GM21515 (cell line): ENCODE measurements around the gene TSR3.

ENCODE experiments used
- ATAC-seq: cut with Tn5 transposase; IDR thresholded peaks from one replicate; pipeline ENCODE4 v1.9.1; 2021; ENCODE audit not compliant: unreplicated experiment

Gene TSR3

DNA sequence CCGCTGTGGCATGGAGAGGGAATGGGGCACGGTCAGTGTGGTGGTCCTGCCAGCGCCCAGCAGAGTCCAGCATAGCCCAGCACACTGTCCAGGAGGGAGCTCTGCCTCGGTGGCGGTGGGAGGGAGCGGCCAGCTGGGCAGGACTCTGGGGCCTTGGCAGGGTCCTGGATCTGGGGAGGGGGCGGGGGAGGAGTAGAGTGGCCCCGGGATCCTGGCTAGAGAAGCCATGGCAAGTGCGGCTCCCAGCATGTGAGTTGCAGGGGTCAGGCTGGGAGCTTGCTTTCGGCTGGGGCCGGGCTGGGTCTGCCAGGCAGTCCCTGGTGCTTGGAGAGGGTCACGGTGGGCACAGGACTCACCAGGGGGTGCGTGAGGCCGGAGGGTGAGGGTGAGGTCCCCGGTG is 3.9 kb upstream of the TSR3 start:
- no peak for ATAC-seq

DNA sequence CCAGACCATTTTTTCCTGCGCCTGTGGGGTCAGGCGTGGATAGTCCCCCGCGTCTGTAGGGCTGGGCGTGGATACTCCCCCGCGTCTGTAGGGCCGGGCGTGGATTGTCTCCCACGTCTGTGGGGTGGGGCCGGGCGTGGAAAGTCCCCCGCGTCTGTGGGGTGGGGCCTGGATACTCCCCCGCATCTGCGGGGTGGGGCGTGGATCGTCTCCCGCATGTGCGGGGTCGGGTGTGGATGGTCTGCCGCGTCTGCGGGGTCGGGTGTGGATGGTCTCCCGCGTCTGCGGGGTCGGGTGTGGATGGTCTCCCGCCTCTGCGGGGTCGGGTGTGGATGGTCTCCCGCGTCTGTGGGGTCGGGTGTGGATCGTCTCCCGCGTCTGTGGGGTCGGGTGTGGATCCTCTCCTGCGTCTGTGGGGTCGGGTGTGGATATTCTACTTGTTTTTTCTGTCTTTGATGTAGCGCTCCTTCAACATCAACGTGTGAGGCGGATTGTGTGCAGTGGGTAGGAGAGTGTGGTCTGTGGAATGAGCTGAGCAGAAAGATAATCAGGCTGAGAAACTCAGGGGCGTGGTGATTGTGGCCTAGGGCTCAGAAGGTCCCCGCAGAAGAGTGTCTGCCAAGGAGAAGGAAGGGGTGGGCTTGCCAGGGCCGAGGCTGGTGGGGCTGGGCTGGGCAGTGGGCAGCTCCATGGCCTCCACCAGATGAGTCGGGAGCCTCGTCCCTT is 3.3 kb upstream of the TSR3 start:
- no peak for ATAC-seq

DNA sequence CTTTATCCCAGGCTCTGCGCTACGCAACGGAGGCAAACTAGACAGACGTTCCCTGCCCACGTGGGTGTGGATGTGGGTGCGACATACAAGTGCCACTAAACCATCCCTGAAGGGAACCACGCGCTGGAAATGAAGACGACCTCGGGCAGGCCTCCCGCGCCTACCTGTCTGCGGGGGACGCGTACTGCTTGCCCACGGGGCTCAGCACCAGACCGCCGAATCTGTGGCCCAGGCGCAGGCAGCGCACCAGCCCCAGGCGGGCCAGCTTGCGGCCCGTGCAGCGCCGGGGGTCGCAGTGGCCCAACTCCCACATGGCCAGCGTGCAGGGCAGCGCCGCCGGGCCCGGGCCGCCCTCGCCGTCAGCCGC is 480 bp downstream of the TSR3 start:
- peak; percentile 10 for ATAC-seq

DNA sequence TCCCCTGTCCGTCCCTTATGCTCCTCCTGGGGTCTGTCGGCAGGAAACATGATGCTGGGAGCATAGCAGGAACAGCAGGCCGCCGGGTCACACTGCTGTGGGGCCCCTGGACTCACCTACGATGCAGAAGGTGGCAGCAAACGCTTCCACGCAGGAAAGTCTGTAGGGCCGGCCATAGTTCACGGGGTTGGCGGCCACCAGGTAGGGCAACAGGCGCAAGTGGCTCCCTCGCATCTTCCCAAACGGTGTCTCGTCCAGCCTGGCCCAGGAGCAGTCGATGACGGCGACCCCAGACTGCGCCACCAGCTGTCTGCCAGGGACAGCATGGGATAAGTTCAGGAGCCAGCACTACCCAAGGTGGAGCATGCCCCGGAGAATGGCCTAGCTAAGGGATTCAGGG is 987 bp downstream of the TSR3 start:
- ATAC-seq = no peak

DNA sequence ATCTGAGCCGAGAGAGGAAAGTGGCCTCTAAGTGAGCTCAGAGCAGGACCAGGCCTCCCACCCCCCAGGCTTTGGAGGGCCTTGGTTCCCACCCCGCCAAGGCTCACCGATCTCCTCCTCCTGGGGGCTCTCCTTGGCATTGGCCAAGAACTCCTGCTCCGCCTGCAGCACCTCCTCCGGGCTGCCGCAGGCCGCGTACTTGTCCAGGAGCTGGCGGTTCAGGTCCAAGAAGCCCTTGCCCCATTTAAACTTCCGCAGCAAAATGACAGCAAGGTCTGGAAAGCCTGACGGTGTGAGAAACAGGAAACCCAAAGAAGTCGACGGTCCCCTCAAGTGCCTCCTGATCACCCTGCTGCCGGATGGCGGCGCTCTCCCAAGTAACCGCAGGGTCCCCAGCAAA is 1.7 kb downstream of the TSR3 start:
- ATAC-seq = no peak

DNA sequence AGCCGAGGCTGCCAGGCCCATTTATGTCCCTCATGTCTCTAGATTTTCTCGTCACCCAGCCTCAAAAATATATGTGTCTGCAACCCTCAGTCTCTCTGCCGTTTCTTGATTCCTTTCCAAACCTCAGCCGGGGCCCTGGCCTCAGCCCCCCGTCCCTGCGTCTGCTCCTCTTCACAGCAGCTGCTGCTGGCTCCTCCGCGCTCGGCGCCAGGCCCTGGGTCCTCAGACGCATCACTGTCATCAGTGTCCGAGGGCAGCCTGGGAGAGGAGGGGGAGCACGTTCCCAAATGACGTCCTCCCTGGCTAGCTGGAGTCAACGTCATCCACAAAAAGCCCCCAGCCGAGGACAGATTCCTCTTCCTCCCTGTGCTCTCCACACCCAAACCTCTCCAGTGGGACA is 2.3 kb downstream of the TSR3 start:
- ATAC-seq = no peak

DNA sequence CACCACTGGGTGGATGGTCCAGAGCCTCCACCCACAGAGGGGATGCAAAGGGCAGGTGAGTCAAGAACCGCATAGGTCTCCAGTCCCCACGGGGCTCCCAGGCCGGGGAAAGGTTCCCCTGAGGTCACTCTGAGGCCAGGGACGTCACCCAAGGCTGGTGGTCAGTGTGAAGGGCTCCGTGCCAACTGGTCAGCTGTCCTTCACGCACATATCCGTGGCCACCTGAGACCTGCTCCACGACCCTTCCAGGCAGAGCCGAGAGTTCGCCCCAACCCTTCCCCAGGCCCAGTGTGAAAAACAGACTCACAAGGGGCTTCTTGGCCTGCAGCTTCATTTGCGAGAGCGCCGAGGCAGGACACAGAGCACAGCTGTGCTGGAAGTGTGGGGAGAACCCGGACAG is 2.8 kb downstream of the TSR3 start:
- no peak for ATAC-seq

DNA sequence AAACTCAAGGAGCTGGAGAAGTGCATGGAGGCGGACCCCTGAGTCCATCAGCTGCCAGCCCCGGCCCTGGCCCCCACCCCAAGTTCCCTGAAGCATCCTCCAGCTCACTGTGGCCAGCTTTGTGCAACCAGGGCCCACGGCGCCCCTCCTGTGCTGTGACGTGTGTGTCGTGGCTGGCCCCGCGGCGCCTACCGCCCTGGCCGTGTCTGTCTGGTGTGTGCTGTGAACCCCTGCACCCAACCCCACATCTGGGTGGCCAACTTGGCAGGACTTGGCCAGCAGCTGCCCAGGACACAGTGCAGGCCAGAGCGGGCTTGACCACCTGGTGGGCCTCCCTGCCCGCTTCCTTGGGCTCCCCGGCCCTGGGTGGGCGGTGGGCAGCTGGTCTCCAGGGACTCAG is 3.2 kb downstream of the TSR3 start:
- ATAC-seq = no peak

DNA sequence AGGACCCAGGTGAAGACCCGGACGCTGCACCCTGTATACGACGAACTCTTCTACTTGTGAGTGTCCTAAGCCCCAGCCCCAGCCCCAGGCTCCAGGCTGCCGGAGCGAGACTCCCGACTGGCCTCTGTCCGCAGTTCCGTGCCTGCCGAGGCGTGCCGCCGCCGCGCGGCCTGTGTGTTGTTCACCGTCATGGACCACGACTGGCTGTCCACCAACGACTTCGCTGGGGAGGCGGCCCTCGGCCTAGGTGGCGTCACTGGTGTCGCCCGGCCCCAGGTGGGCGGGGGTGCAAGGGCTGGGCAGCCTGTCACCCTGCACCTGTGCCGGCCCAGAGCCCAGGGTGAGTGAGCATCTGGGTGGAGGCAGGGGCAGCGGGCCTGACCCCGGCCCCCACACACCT is 3.7 kb downstream of the TSR3 start:
- no peak for ATAC-seq

DNA sequence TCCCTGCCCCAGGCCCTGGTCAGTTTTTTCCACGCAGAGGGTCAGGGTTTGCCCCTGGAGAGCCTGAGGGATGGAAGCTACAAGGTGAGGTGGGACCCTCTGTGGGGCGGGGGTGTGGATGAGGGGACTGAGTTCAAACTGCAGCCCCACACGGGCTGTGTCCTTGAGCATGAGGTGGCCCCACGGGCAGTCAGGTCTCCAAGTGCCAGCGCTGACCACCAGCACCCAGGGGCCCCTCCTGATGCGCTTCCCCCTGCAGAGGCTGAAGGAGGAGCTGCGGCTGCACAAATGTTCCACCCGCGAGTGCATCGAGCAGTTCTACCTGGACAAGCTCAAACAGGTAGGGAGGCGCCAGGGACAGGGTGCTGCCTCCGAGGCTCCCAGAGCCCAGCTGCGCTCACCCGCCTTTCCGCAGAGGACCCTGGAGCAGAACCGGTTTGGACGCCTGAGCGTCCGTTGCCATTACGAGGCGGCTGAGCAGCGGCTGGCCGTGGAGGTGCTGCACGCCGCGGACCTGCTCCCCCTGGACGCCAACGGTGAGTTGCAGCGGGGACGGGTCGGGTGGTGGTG is 4.3 kb downstream of the TSR3 start:
- no peak for ATAC-seq

DNA sequence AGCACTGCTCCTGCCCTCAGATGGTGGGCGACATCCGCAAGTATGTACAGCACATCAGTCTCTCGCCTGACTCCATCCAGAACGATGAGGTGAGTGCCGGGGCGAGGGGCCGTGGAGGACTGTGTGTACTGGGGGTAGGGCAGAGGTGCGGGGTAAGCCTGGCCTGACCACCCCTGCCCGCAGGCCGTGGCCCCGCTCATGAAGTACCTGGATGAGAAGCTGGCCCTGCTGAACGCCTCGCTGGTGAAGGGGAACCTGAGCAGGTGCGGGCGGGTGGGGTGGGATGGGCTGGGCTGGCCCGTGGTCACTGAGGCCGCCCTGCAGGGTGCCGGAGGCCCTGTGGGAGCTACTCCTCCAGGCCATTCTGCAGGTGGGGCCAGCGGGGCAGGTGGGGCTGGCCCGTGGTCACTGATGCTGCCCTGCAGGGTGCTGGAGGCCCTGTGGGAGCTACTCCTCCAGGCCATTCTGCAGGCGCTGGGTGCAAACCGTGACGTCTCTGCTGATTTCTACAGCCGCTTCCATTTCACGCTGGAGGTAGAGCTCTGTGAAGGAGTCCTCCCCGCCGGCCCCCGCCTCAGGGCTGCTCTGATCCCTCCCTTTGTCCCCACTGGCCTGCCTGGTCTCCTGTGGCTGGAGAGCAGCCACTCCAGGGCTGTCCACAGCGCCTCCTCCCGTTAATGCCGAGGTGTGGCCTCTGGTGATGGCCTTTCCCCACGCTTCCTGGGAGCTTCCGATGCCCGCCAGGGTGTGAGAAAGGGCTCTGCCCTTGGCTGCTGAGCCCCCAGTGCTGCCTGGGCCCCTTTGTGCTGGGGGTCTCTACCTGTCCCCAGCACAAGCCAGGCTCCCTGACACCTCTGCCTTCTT is 5.0 kb downstream of the TSR3 start:
- no peak for ATAC-seq

DNA sequence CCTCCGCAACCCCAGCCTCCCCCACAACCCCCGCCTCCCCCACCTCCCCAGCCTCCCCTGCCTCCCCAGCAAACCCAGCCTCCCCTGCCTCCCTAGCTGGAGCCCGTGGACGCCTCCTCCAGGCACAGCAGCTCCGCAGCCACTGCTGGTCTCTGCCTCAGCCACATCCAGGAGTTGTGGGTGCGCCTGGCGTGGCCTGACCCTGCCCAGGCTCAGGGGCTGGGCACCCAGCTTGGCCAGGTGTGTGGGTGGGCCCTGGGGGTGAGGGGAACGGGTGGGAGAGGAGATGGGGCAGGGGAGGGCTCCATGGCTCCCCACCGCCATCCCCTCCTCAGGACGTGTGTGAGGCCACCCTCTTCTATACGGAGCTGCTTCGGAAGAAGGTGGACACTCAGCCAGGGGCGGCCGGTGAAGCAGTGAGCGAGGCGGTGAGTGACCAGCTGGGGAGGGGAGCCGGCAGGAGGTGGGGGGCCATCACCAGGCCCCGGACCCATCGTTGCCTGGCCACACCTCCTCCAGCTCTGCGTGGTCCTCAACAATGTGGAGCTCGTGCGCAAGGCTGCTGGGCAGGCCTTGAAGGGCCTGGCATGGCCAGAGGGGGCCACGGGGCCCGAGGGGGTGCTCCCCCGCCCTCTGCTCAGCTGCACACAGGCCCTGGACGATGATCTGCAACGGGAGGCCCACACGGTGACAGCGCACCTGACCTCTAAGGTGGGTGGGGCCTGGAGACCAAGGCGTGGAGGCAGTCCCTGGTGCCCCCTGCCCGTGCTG is 5.8 kb downstream of the TSR3 start:
- ATAC-seq = no peak

DNA sequence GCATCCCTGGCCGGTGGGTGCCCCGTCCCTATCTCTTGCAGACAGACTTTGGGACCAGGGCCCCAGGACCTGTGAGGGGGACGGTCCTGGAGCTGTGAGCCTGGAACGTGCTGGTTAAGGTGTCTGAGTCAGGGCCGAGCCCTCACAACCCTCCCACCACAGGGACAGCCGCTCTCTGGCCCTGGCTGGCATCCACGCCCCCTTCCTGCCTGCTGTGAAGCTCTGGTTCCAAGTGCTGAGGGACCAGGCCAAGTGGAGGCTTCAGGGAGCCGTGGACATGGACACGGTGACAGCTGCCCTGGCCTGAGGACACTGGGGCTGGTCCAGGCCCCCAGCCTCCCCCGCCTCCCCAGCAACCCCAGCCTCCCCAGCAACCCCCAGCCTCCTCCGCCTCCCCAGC is 6.6 kb downstream of the TSR3 start:
- no peak for ATAC-seq

DNA sequence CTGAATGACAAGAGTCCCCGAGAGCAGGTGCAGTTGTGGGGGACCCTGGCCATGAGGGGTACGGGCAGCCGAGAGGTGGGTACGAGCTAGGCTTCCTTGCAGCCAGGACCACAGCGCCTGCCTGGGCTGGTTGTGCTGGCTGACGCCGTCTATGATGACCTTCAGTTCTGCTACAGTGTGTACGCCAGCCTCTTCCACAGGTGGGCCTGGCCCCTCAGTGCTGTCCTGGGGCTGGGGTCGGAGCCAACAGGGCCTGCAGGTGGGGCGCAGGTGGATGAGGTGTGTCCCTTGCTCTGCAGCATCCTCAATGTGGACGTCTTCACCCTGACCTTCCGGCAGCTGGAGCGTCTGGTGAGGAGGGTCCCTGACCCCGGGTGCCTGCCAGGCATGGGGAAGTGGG is 7.2 kb downstream of the TSR3 start:
- no peak for ATAC-seq

DNA sequence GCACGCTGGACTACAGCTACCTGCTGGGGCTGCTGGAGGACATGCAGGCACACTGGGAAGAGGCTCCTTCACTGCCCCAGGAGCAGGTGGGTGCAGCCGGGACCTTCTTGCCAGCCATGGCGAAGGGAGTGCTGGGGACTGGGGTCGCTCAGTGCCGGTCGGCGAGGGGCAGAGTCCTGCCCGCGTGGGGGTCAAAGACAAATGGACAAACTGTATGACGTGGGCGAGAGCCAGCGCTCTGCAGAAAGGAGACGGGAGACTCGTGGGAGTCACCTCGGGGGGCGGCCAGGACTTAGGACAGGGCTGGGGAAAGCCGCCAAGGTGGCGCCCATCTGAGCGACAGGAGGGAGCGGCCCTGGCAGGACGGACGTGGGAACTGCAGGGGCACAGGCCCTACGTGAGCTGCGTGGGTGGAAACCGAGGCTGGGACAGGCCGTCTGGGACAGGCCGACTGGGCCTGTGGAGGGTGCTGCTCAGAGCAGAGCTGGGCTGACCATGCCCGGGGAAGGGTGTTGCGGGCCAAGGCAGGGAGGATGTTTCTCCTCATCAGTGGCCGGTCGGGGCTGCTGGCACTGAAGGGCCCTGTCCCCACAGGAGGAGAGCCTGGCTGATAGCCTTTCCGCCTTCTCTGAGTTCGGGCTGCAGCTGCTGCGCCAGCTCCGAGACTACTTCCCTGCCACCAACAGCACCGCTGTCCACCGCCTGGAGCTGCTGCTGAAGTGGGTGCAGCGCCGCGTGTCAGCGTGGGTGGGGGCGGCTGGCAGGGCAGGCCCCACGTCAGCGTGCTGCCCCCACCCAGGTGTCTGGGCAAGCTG is 8.0 kb downstream of the TSR3 start:
- ATAC-seq = no peak

DNA sequence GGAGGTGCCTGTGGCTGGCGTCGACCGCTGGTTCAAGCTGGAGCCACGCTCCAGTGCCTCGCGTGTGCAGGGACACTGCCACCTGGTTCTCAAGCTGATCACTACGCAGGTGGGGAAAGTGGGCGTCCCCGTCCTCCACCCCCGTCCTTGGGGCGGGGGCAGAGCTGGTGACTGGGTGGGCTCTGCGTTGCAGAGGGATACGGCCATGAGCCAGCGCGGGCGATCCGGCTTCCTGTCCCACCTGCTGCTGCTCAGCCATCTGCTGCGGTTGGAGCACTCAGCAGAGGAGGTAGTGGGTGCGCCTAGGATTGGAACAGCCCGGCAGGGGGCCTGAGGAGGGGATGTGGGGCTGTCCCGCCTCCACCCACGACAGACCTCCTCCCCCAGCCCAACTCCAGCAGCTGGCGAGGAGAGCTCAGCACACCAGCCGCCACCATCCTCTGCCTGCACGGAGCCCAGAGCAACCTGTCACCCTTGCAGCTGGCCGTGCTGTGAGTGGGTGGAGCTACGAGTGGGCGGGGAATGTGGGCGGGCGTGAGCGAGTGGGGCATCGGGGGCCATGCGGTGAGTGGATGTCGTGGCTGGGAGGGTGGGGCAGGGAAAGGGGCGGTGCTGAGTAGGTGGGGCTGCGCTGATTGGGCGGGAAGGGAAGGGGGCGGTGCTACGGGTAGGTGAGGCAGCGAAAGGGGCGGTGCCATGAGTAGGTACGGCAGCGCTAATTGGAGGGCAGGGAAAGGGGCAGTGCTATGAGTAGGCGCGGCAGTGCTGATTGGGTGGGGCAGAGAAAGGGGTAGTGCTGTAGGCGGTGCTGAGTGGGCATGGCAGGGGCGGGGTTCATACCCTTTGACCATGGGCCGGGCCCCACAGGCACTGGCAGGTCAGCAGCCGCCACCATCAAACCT is 8.9 kb downstream of the TSR3 start:
- ATAC-seq = peak; percentile 74

DNA sequence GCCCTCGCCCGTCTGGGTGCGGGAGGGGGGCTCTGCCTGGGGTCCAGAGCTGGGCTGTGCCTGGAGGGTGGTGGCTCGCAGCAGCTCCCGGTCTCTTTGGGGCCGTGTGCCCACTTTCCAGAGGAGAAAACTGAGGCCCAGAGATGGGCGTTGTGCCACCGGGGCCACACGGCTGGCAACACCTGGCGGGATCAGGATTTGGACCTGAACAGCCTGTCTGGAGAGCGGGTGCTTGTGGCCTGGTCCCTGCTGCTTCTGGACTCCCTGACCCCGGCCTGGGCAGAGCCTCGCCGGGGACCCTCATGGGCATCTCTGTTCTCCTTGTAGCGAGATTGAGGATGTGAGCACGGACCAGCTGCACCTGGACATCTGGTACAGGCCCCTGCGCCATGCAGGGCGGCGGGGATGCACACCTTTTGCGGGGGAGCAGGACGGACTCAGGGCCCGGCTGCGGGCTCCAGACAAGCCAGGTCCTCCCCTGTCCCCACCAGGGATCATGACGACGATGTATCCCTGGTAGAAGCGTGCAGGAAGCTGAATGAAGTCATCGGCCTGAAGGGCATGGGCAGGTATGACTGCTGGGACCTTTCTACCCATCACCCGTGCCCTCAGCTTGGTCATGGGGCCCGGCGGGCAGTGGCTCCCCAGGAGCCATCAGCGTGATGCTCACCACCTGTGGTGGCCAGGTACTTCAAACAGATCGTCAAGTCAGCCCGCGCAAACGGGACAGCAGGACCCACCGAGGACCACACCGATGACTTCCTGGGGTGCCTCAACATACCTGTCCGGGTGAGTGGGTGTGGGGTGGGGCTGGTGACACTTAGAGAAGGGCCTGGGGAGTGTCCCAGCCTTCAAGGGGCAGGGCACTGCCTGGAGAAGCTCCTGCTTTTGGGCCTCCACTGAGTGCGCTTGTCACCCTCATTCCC is 9.9 kb downstream of the TSR3 start:
- ATAC-seq = no peak

DNA sequence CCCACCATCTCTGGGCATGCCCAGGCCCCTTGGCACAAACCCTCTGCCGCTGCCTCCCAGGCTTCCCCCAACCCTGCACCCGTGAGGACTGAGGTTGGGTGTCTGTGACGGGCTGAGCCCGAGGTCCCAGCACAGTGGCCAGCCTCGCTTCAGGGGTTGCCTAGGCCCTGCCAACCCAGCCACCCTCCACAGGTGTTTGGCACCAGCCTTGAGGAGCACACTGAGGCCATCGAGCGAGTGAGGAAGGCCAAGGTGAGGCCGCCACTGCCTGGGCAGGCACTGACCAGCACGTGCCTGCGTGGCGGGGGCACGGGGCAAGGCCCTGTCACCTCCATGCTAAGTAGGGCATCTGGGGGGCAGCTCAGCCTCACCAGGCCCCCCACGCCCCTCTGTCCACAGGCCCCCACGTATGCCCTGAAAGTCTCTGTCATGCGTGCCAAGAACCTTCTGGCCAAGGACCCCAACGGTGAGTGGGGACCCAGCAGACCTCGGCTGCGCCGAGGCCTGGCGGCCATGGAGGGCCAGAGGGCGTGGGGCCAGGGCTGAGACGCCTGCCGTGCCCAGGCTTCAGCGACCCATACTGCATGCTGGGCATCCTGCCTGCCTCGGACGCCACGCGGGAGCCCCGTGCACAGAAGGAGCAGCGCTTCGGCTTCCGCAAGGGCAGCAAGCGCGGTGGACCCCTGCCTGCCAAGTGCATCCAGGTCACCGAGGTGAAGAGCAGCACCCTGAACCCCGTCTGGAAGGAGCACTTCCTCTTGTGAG is 10.8 kb downstream of the TSR3 start:
- no peak for ATAC-seq
